ENCODE data around the gene CIB4.
"Not testable (repeated sequence)": the region's sequence is repeated elsewhere in the genome, so short reads cannot be mapped to it uniquely, and the experiment has no call there.

Gene CIB4

DNA sequence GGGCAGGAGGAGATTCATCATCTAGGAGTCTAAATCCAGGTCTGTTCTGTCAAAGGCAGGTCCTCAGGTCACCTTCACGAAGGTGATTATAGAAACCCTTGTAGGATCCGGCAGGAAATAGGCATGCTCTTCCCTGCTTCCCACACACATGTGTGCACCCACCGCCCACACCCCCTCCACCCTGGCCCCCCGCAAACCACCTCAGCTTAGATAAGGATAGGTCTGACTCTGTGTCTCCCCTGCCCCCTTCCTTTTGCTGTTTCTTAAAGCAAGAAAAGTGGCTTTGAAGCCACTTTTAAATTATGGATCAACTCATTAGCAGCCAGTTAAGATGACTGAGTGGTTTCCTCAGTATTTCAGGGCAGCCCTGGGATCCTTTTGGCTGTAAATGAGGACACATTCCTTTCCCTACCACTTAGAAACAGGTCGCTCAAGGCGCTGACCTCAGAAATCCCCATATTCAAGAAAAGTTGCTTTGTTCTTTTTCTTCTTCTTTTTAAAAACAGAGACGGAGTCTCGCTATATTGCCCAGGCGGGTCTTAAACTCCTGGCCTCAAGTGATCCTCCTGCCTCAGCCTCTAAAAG, 14.5 kb upstream of the CIB4 start:
- TF ChIP-seq, protein P1, sequence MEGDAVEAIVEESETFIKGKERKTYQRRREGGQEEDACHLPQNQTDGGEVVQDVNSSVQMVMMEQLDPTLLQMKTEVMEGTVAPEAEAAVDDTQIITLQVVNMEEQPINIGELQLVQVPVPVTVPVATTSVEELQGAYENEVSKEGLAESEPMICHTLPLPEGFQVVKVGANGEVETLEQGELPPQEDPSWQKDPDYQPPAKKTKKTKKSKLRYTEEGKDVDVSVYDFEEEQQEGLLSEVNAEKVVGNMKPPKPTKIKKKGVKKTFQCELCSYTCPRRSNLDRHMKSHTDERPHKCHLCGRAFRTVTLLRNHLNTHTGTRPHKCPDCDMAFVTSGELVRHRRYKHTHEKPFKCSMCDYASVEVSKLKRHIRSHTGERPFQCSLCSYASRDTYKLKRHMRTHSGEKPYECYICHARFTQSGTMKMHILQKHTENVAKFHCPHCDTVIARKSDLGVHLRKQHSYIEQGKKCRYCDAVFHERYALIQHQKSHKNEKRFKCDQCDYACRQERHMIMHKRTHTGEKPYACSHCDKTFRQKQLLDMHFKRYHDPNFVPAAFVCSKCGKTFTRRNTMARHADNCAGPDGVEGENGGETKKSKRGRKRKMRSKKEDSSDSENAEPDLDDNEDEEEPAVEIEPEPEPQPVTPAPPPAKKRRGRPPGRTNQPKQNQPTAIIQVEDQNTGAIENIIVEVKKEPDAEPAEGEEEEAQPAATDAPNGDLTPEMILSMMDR (IDR thresholded peaks at IDR 0.05; ENCODE audit: low read length, missing control alignments): no peak
- DNase-seq (ENCODE audit: low read depth): no peak
- H3K4me3 ChIP-seq (replicated peaks; ENCODE audit: low read depth, low read length): no peak overlapping the region

DNA sequence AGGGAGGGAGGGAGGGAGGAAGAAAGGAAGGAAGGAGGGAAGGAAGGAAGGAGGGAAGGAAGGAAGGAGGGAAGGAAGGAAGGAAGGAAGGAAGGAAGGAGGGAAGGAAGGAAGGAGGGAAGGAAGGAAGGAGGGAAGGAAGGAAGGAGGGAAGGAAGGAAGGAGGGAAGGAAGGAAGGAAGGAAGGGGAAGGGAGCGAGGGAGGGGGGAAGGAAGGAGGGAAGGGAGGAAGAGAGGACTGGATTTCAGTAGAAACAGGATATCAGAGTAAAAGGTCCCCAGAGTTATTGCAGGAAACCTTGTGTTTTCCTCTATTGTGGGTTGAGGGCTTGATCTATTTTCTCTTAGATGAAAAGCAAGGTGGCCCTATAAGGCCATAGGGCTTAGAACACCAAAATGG, 14.0 kb upstream of the CIB4 start:
- H3K4me3 ChIP-seq (replicated peaks; ENCODE audit: low read depth, low read length); DNase-seq (ENCODE audit: low read depth): not testable (repeated sequence)

GRCh38 chr2:26654061-26654340, 12.8 kb upstream of the CIB4 start:
- no peak for DNase-seq (ENCODE audit: low read depth)
- TF ChIP-seq, protein P1 (IDR thresholded peaks at IDR 0.05; ENCODE audit: low read length, missing control alignments): no peak
- no peak overlapping the region for H3K4me3 ChIP-seq (replicated peaks; ENCODE audit: low read depth, low read length)

- no peak overlapping the region for H3K4me3 ChIP-seq (replicated peaks; ENCODE audit: low read depth, low read length)
- no peak for DNase-seq (ENCODE audit: low read depth)
- TF ChIP-seq, protein P1 (IDR thresholded peaks at IDR 0.05; ENCODE audit: low read length, missing control alignments): no peak
Observed at GRCh38 chr2:26653207-26654060, 12.3 kb upstream of the CIB4 start.

DNA sequence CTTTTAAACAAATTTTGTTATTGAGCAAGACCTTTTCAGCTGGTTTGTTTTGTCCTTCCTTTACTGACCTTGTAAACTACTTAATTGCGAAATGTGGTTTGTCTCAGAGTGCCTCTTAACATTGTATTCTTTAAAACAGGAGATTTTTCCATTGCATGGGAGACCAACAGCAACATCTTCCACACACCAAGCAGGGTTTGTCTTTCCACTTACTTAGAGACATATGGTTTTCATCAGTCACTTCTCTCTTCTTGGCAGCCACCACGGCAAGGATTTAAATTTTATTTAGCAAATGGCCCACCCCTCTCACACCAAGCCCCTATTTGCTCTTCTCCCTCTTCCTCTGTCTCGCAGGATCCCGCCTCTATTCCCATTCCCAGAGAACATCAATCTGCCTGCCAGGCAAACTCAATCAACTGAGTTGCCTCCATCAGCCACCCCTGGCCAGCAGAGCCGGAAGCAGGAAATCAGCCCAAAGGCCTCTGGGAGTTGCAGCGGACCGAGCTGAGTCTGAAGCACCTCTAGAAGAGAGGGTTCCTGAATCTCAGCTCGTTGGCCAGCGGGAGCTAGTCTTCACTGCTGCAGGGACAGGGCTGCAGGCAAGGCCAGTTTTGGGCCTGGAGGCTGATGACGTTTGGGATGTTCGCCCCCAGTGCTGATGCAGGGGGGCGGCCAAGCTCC, 11.3 kb upstream of the CIB4 start:
- H3K4me3 ChIP-seq (replicated peaks; ENCODE audit: low read depth, low read length): no peak overlapping the region
- TF ChIP-seq, protein P1 (IDR thresholded peaks at IDR 0.05; ENCODE audit: low read length, missing control alignments): no peak
- peak; percentile 83 for DNase-seq (ENCODE audit: low read depth)

DNA sequence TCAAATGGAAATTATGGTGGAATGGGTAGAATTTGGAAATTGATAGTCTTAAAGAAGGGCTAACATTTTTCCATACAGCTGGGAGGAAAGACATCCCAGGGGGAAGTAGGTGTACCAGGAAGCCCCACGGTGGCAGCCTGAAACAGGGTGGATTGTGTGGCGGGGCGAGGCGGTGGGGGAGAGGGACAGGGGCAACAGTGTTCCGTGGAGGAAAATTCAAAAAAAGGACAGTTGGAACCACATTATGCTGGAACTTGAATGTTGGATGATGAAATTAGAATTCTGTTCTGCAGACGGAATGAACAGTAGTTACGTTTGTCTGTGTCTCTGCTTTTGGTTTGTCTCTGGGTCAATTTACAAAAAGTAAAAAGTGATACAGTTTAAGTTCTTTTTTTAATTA, 10.6 kb upstream of the CIB4 start:
- TF ChIP-seq, protein P1 (IDR thresholded peaks at IDR 0.05; ENCODE audit: low read length, missing control alignments): no peak
- no peak overlapping the region for H3K4me3 ChIP-seq (replicated peaks; ENCODE audit: low read depth, low read length)
- no peak for DNase-seq (ENCODE audit: low read depth)

- TF ChIP-seq, protein P1 (IDR thresholded peaks at IDR 0.05; ENCODE audit: low read length, missing control alignments): no peak
- no peak overlapping the region for H3K4me3 ChIP-seq (replicated peaks; ENCODE audit: low read depth, low read length)
- no peak for DNase-seq (ENCODE audit: low read depth)
Observed at GRCh38 chr2:26651470-26651771, 10.3 kb upstream of the CIB4 start.

All from fibroblast of pulmonary artery (primary cell).